ENCODE results near the gene SGMS1.

The SGMS1 gene

GRCh38 chr10:50387732-50388073 is 236.1 kb downstream of the SGMS1 start:
- no peak for DNase-seq (ENCODE audit: insufficient read length)
- no peak for FAIRE-seq
- TF ChIP-seq POLR2A (IDR thresholded peaks at IDR 0.05; ENCODE audit: low read depth, low read length) (no peak), TAF1 (IDR thresholded peaks at IDR 0.05; ENCODE audit: borderline replicate concordance, low read depth, low read length) (no peak), POLR2AphosphoS5 (IDR thresholded peaks at IDR 0.05; ENCODE audit: low read depth, low read length) (no peak)

DNA sequence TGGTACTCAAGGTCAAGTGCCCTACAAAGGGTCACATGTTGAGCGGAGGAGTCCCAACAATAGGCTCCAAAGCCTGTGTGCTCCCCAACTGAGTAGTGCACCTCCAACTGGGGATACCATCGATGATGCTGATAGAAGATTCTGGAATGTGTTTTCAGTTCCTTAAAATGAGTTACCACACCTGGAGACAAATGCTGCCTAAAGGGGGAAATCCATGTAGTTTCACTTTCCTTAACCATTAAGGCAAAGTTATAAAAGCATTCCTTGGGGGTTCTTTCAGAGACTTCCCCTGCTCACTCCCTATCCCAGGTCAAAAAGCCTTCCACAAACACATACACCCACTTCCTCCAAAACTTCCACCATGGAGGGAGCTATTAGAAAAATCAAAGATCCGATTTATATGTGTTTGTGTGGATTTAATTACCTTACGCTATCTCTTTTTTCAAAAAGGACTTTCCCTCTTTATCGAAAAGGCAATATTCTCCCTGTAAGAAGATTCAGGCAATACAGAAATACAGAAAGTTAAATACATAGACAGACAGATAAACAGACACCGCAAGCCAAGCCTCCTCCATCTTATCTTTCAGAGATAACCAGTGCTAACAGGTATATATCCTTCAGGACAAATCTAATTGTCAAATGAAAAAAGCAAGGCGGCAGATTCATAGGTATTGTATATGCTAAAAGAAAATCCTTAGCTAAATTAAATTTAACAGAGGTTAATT is 236.6 kb downstream of the SGMS1 start:
- FAIRE-seq (no peak), DNase-seq (ENCODE audit: insufficient read length) (no peak)
- TF ChIP-seq TAF1 (IDR thresholded peaks at IDR 0.05; ENCODE audit: borderline replicate concordance, low read depth, low read length), result no peak
- no peak for TF ChIP-seq POLR2A (IDR thresholded peaks at IDR 0.05; ENCODE audit: low read depth, low read length)
- no peak for TF ChIP-seq POLR2AphosphoS5 (IDR thresholded peaks at IDR 0.05; ENCODE audit: low read depth, low read length)

- DNase-seq (ENCODE audit: insufficient read length) (no peak), FAIRE-seq (no peak)
- TF ChIP-seq TAF1 (IDR thresholded peaks at IDR 0.05; ENCODE audit: borderline replicate concordance, low read depth, low read length) (no peak), POLR2AphosphoS5 (IDR thresholded peaks at IDR 0.05; ENCODE audit: low read depth, low read length) (no peak), POLR2A (IDR thresholded peaks at IDR 0.05; ENCODE audit: low read depth, low read length) (no peak)
These were observed 238.1 kb downstream of the SGMS1 start for GRCh38 chr10:50385624-50386023.

DNA sequence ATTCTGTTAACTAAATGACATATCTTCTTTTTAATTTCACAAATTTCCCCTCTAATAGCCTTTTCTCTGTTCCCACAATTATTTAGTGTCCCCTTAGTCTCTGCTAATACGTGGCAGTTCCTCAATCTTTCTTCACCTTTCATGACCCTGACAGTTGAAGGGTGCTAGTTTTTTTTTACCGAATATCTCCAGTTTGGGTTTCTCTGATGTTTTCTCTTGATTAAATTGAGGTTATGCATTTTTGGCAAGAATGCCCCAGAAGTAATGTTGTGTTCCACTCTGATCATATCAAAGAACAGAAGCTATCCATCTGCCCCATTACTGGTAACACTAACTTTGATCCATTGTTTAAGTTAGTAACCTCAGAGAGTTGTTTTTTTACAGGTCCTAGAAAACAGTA is 238.9 kb downstream of the SGMS1 start:
- no peak for DNase-seq (ENCODE audit: insufficient read length)
- FAIRE-seq, result no peak
- TF ChIP-seq POLR2A (IDR thresholded peaks at IDR 0.05; ENCODE audit: low read depth, low read length) (no peak), TAF1 (IDR thresholded peaks at IDR 0.05; ENCODE audit: borderline replicate concordance, low read depth, low read length) (no peak), POLR2AphosphoS5 (IDR thresholded peaks at IDR 0.05; ENCODE audit: low read depth, low read length) (no peak)

GRCh38 chr10:50384238-50384637 is 239.5 kb downstream of the SGMS1 start:
- FAIRE-seq, result no peak
- TF ChIP-seq POLR2AphosphoS5 (IDR thresholded peaks at IDR 0.05; ENCODE audit: low read depth, low read length) (no peak), POLR2A (IDR thresholded peaks at IDR 0.05; ENCODE audit: low read depth, low read length) (no peak), TAF1 (IDR thresholded peaks at IDR 0.05; ENCODE audit: borderline replicate concordance, low read depth, low read length) (no peak)
- DNase-seq (ENCODE audit: insufficient read length), result no peak

- DNase-seq (ENCODE audit: insufficient read length) (no peak), FAIRE-seq (no peak)
- TF ChIP-seq TAF1 (IDR thresholded peaks at IDR 0.05; ENCODE audit: borderline replicate concordance, low read depth, low read length) (no peak), POLR2A (IDR thresholded peaks at IDR 0.05; ENCODE audit: low read depth, low read length) (no peak), POLR2AphosphoS5 (IDR thresholded peaks at IDR 0.05; ENCODE audit: low read depth, low read length) (no peak)
These were observed 241.2 kb downstream of the SGMS1 start for GRCh38 chr10:50382576-50383023.

DNA sequence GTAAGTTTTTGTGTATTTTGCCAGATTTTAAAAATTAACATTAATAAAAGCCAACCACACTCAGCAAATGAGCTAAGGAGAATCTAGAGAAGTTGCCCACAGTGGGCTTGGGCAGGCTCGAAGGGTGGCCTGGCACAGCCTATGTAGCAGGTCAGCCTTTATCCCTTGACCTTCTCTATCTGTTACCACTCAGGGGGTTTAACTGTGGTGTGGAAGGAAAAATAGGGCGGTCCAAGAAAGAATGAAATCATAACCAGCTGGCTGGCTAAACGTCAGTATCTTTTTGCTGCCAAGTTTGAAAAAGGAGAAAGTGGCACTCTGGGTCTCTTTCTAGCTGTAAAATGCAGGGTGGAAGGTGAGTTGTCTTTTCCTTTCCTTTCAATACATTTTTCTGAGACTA is 242.1 kb downstream of the SGMS1 start:
- TF ChIP-seq TAF1 (IDR thresholded peaks at IDR 0.05; ENCODE audit: borderline replicate concordance, low read depth, low read length) (no peak), POLR2AphosphoS5 (IDR thresholded peaks at IDR 0.05; ENCODE audit: low read depth, low read length) (no peak), POLR2A (IDR thresholded peaks at IDR 0.05; ENCODE audit: low read depth, low read length) (no peak)
- no peak for DNase-seq (ENCODE audit: insufficient read length)
- no peak for FAIRE-seq

- DNase-seq (ENCODE audit: insufficient read length) (no peak), FAIRE-seq (no peak)
- TF ChIP-seq TAF1 (IDR thresholded peaks at IDR 0.05; ENCODE audit: borderline replicate concordance, low read depth, low read length) (no peak), POLR2A (IDR thresholded peaks at IDR 0.05; ENCODE audit: low read depth, low read length) (no peak), POLR2AphosphoS5 (IDR thresholded peaks at IDR 0.05; ENCODE audit: low read depth, low read length) (no peak)
These were observed 244.1 kb downstream of the SGMS1 start for GRCh38 chr10:50379616-50380015.

GRCh38 chr10:50375745-50376144 is 248.0 kb downstream of the SGMS1 start:
- DNase-seq (ENCODE audit: insufficient read length), result no peak
- TF ChIP-seq TAF1 (IDR thresholded peaks at IDR 0.05; ENCODE audit: borderline replicate concordance, low read depth, low read length), result no peak
- TF ChIP-seq POLR2A (IDR thresholded peaks at IDR 0.05; ENCODE audit: low read depth, low read length), result no peak
- no peak for TF ChIP-seq POLR2AphosphoS5 (IDR thresholded peaks at IDR 0.05; ENCODE audit: low read depth, low read length)
- no peak for FAIRE-seq

- peak; percentile 95 for FAIRE-seq
- no peak for DNase-seq (ENCODE audit: insufficient read length)
- no peak for TF ChIP-seq POLR2A (IDR thresholded peaks at IDR 0.05; ENCODE audit: low read depth, low read length)
- no peak for TF ChIP-seq POLR2AphosphoS5 (IDR thresholded peaks at IDR 0.05; ENCODE audit: low read depth, low read length)
- no peak for TF ChIP-seq TAF1 (IDR thresholded peaks at IDR 0.05; ENCODE audit: borderline replicate concordance, low read depth, low read length)
These were observed 248.7 kb downstream of the SGMS1 start for GRCh38 chr10:50375051-50375452.

DNA sequence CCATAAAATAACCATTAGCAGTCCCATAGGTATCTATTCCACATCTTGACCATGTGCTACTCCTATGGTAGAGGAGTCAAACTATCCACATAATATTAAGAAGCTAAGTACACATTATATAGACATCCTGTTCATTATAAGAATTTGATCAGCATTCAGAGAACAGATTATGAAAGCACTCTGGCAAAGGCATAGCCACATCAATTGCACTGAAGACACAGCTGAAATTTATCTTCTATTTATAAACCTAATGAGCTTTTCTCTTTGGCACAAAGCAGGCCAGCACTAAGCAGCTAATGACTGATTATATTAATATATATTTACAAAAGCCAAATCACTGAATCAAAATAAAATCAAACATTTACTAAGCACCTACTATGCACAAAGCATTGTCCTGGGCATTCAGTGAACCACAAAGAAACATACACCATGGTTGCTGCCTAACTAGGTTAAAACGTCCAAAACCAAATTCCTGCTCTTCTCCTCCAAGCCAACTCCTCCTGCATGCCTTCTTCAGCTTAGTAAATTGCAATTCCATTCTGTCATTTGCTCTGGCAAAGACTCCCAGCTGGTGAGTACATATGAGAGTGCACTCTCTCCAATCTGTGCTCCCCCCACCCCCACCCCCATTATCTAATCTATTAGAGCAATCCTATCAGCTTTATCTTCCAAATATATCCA is 249.8 kb downstream of the SGMS1 start:
- FAIRE-seq (peak; percentile 63), DNase-seq (ENCODE audit: insufficient read length) (no peak)
- no peak for TF ChIP-seq POLR2AphosphoS5 (IDR thresholded peaks at IDR 0.05; ENCODE audit: low read depth, low read length)
- no peak for TF ChIP-seq POLR2A (IDR thresholded peaks at IDR 0.05; ENCODE audit: low read depth, low read length)
- no peak for TF ChIP-seq TAF1 (IDR thresholded peaks at IDR 0.05; ENCODE audit: borderline replicate concordance, low read depth, low read length)

- no peak for FAIRE-seq
- DNase-seq (ENCODE audit: insufficient read length), result no peak
- no peak for TF ChIP-seq TAF1 (IDR thresholded peaks at IDR 0.05; ENCODE audit: borderline replicate concordance, low read depth, low read length)
- TF ChIP-seq POLR2AphosphoS5 (IDR thresholded peaks at IDR 0.05; ENCODE audit: low read depth, low read length), result no peak
- TF ChIP-seq POLR2A (IDR thresholded peaks at IDR 0.05; ENCODE audit: low read depth, low read length), result no peak
These were observed 253.8 kb downstream of the SGMS1 start for GRCh38 chr10:50369931-50370330.
